HepG2 (cell line): ENCODE measurements around the gene MCRS1. TPM values are rescaled to one million over a fixed set of nuclear protein-coding genes. Genes with fewer than 3 reads are reported as not detected.

ENCODE experiments used
- BRF2 ChIP-seq: sonication (generic); formaldehyde crosslinking; IDR thresholded peaks from 2 replicates; pipeline ENCODE4 v1.8.1; 2022; ENCODE audit warnings: mild to moderate bottlenecking, missing genetic modification reagents
- CREB3 ChIP-seq: sonication (generic); formaldehyde crosslinking; IDR thresholded peaks from 2 replicates; pipeline ENCODE4 v1.5.0; 2020; ENCODE audit warnings: missing genetic modification reagents
- KMT2A ChIP-seq: sonication (generic); formaldehyde crosslinking; IDR thresholded peaks from 2 replicates; pipeline ENCODE4 v1.4.0; 2020; ENCODE audit warnings: missing genetic modification reagents
- WIZ ChIP-seq: sonication (generic); formaldehyde crosslinking; IDR thresholded peaks from 2 replicates; pipeline ENCODE4 v1.5.1; 2020; ENCODE audit warnings: mild to moderate bottlenecking, missing genetic modification reagents
- polyA plus RNA-seq, 8 experiments: library from polyadenylated mRNA; depleted of rRNA in 3 of 8; stranded (reverse) in 7 of 8; unstranded in 1 of 8; fragments of >200 nt; fragmentation: Illumina TruSeq in 4 of 8; extraction: Trizol in 4 of 8; gene quantifications; 2 replicates each; pipeline versions ENCODE4 v1.2.1 to v1.2.3, GENCODE V29; 2011 to 2016; ENCODE audit warnings: low read depth in 4 of 8, missing spikeins in 1 of 8, mixed read lengths in 1 of 8; ENCODE audit not compliant: insufficient read depth in 1 of 8
- total RNA-seq, 5 experiments: library from RNA; depleted of rRNA; stranded (reverse); fragments of >200 nt; fragmentation: Illumina TruSeq; extraction: Trizol; gene quantifications; 2 replicates each; pipeline ENCODE4 v1.2.3, GENCODE V29; 2016; ENCODE audit warnings: low read depth in 1 of 5
- TF ChIP-seq, protein P1 (sequence below): sonication (generic); formaldehyde crosslinking; conservative IDR thresholded peaks from 2 replicates; pipeline ENCODE4 v1.8.1; 2023; ENCODE audit warnings: missing genetic modification reagents
- TF ChIP-seq, protein P2 (sequence below): sonication (generic); formaldehyde crosslinking; IDR thresholded peaks from 2 replicates; pipeline ENCODE4 v1.4.0; 2020; ENCODE audit warnings: missing genetic modification reagents, mild to moderate bottlenecking, borderline replicate concordance

Gene MCRS1
- total and polyA plus RNA-seq, 2 of the 13 experiments (the other 11 are each of a cell fraction or from before 2014, with no cell fraction given): 51.0 to 66.3 TPM

DNA sequence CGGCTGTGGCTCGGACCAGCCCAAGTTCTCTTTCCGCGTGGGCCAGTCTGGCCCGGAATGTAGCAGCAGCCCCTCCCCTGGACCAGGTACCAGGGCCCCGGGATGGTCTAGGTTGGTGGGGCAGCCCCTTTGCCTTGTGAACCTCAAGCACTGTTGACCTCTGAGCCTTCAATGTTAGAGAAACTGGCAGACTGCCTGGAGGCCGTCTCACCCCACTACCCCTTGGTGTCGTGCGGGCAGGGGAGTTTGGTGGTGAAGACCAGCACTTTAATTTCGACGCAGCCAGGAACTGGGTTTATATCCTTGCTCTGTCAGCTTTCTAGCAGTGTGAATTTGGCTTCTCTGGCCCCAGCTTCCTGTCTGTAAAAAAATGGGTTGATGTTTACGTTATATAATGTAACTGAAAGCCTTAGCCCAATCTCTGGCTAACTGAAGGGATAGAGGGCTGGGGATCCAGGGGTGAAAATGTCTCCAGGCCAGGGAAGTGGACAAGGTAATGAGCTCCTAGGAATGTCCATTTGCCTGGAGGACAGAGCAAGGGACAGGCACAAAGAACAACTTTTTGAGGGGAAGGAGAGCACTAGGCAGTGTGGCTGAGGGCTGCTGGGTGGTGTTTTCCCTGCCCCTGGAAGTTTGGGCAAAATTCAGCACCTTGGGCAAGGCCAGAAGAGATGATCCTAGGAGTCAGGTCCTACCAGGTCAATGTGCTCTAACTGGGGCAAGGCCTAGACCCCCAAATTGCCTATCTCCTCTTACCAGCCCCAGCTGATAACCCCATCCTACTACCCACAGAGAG lies 11.4 kb downstream of the MCRS1 start (continued):
- TF ChIP-seq, protein P1, sequence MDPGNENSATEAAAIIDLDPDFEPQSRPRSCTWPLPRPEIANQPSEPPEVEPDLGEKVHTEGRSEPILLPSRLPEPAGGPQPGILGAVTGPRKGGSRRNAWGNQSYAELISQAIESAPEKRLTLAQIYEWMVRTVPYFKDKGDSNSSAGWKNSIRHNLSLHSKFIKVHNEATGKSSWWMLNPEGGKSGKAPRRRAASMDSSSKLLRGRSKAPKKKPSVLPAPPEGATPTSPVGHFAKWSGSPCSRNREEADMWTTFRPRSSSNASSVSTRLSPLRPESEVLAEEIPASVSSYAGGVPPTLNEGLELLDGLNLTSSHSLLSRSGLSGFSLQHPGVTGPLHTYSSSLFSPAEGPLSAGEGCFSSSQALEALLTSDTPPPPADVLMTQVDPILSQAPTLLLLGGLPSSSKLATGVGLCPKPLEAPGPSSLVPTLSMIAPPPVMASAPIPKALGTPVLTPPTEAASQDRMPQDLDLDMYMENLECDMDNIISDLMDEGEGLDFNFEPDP (CRISPR knock-in tag): 0 out of 2 replicates have a peak, but pooled peaks have one; percentile 71
- TF ChIP-seq, protein P2, sequence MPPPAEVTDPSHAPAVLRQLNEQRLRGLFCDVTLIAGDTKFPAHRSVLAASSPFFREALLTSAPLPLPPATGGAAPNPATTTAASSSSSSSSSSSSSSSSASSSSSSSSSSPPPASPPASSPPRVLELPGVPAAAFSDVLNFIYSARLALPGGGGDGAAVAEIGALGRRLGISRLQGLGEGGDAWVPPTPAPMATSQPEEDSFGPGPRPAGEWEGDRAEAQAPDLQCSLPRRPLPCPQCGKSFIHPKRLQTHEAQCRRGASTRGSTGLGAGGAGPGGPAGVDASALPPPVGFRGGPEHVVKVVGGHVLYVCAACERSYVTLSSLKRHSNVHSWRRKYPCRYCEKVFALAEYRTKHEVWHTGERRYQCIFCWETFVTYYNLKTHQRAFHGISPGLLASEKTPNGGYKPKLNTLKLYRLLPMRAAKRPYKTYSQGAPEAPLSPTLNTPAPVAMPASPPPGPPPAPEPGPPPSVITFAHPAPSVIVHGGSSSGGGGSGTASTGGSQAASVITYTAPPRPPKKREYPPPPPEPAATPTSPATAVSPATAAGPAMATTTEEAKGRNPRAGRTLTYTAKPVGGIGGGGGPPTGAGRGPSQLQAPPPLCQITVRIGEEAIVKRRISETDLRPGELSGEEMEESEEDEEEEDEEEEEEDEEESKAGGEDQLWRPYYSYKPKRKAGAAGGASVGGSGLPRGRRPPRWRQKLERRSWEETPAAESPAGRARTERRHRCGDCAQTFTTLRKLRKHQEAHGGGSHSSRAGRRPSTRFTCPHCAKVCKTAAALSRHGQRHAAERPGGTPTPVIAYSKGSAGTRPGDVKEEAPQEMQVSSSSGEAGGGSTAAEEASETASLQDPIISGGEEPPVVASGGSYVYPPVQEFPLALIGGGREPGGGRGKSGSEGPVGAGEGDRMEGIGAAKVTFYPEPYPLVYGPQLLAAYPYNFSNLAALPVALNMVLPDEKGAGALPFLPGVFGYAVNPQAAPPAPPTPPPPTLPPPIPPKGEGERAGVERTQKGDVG: 0 out of 2 replicates have a peak, but pooled peaks have one; percentile 29
- TF ChIP-seq WIZ (no peak), KMT2A (CRISPR knock-in tag) (0 out of 2 replicates have a peak, but pooled peaks have one; percentile 35), CREB3 (no peak), BRF2 (no peak)
- TF ChIP-seq, all 625 proteins: peak for 6
